GM19463 (cell line): ENCODE data around the gene RABAC1.
"Not testable (repeated sequence)": the region's sequence is repeated elsewhere in the genome, so short reads cannot be mapped to it uniquely, and the experiment has no call there.

Experiments used
- ATAC-seq: cut with Tn5 transposase; IDR thresholded peaks from one replicate; pipeline ENCODE4 v1.9.1; 2021; ENCODE audit warnings: mild to moderate bottlenecking, moderate library complexity; ENCODE audit not compliant: unreplicated experiment

Gene RABAC1

DNA sequence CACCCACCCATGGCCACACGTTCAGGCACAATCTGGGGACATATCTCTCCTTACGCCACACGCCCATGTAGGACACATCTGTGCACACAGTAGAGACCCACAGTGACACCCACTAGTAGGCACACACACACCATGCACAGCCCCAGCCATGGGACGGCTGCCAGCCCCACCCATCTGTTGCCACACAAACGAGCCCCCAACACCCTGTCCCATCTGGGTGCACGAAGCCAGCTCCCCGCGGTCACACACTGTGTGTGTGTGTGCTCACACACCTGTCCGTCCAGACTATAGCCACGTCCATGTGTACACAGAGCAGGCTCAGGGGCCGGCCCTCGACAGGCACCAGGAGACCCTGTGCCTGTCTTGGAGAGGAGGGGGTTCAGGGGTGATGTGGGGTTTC, 41.4 kb downstream of the RABAC1 start:
- ATAC-seq, result no peak

DNA sequence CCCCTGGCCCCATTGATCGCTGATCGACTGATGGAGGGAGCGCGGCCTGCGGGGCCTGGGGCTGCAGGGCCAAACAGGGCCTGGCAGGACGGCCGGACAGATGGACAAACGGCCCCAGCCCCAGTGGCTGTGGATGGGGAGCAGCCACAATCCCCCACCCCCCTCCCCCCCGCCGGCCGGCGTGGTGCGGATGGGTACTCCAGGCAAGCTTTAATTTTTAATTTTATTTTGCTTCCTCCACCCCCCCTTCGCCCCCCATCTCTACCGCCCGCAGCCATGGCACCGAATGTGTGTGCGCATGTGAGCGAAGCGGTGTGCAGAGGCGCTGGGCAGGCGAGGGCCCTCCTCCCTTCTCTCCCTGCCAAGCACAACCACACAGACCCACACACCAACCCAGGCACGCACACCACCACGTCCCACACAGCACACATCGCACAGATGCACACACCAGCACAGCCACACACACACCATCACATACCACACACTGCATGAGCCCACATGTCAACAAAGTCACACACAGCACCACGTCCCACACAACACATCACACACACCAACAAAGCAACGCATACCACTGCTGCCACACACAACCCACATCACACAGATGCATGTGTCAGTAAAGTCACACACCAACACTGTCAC, 43.2 kb downstream of the RABAC1 start:
- no peak for ATAC-seq

DNA sequence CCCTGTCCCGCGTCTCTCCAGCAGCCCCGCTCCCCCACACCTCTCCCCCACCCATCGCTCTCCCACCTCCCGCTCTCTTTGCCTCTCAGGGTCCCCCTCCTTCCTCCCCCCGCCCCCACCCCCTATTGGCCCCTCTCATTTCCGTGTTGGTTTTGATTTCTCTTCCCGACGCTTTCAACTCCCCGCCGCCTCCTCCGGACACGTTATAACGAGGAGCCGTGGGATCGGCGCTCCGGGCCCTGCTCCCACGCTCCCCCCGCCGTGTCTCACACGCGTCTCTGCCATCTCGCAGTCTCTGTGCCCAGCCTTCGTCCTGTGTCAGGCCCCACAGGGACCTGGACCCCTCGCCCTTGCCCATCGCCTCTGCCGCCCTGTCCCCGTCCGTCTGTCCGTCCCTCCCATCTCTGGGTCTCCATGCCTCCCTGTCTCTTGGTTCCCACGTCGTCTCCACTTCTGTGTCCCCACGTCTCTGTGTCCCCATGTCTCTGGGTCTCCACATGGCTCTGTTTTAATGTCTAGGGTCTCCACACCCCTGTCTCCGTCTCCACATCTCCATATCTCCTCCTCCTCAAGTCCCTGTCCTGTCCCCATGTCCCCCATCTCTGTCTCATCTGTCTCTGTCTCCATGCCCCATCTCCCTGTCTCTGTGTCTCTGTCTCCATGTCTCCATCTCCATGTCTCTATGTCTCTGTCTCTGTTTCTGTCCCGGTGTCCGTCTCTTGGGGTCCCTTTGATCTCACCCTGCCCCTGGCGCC, 43.9 kb downstream of the RABAC1 start:
- no peak for ATAC-seq

DNA sequence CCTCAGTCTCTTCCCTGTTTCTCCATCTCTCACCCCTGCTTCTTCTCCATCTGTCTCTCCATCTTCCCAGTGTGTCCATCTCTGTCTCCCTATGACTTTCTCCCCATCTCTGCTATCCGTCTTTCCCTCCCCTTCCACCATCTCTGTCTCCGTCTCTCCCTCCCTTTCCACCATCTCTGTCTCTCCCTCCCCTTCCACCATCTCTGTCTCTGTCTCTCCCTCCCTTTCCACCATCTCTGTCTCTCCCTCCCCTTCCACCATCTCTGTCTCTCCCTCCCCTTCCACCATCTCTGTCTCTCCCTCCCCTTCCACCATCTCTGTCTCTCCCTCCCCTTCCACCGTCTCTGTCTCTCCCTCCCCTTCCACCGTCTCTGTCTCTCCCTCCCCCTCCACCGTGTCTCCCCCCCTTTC, 44.7 kb downstream of the RABAC1 start:
- ATAC-seq, result not testable (repeated sequence)

DNA sequence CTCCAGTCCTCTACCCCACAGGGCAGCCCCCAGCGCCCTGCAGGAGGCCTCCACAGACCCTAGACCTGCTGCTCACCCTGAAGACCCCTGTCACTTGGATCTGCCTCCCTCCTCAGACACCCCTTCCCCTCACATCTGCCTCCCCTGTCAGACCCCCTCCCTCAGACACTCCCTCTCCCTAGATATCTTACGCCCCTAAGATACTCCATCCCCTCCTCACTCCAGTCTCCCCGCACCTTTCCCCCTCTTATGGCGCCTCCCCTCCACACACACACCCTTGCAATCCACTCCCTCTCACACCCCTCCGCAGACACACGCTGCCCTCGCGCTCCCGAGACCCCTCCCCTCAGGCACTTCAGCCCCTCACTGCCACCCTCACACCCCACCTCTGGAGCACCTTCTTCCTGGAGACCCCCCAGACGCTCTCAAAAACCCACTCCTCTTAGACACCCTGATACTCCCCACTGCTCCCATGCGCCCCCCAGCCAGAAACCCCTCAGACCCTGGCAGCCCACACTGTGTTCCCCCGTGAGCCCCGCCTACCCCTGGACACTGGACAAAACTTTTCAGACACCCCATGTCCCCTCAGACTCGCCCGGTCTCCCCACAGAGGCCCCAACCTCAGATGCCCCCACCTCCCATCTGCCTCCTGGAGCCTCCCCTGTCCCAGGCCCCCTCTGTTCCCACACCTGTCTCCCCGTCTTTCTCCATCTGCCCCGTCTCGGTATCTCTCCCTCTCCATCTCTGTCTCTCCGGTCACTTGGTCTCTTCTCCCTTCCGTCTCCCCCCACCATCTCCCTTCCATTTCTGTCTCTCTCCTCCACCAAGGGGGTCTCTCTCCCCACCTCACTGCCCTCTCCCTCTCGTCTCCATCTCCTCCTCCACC, 45.3 kb downstream of the RABAC1 start:
- no peak for ATAC-seq

DNA sequence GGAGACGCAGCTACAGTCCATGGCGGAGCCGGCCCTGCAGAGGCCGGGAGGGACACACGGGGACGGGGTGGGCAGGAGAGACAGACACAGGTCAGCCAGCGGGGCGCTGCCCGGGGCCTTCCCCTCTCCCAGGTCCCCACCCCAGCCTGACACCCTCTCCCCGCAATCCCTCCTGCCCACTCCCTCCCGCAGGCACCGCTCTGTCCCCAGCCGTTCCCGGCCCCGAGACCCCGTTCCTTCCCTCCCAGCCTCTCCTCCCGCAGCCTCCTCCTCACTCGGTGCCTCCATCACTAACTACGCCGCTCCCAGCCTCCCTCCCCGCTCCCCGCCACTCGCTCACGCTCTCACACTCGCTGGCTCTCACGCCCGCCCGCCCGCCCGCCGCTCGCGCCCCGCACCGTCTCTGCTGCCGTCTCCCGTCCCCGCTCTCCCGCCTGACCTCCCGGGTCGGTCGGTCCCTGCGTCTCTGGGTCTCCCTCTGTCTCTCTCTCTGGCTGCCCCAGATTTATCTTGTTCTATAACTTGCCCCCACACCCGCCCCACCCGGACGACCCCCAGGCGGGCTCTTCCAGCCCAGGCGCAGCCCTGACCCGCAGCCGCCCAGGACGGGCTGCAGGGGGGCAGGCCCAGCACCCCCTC, 46.1 kb downstream of the RABAC1 start:
- ATAC-seq, result no peak

DNA sequence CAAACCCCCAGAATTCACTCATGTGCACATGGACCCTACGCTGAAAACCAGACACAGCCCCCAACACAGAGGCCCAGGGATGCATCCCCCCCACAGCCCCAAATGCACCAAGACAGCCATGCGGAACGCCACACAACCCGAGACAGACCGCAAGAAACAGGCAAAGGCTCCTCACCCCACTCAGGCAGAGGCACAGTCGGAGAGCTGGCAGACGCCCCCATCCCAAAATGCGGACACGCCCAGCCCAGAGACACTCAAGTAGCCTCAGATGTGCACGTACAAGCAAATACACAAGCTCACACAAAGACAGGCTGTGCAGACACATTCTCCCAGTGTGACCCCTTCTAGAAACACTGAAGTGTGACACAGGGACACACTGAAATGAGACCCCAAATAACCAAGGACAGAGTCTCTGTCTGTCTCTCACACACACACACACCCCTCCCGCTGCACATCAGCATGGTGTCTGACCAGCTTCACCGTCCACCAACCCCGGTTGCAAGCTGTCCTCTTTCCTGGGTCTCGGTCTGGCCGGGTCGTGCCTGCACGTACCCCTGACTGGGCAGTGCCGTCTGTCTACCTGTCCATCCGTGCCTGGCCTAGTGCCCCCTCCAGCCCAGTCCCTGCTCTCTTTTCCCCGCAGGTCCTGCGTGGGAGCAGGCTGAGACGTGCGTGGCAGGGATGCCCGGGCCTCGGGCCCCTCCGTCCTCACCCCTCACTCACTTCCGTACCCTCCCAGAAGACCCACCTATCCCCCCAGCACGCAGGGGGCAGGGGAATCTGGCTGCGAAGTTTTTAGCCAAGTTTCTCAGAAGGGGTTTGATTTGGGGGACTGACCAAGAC, 47.0 kb downstream of the RABAC1 start:
- no peak for ATAC-seq

DNA sequence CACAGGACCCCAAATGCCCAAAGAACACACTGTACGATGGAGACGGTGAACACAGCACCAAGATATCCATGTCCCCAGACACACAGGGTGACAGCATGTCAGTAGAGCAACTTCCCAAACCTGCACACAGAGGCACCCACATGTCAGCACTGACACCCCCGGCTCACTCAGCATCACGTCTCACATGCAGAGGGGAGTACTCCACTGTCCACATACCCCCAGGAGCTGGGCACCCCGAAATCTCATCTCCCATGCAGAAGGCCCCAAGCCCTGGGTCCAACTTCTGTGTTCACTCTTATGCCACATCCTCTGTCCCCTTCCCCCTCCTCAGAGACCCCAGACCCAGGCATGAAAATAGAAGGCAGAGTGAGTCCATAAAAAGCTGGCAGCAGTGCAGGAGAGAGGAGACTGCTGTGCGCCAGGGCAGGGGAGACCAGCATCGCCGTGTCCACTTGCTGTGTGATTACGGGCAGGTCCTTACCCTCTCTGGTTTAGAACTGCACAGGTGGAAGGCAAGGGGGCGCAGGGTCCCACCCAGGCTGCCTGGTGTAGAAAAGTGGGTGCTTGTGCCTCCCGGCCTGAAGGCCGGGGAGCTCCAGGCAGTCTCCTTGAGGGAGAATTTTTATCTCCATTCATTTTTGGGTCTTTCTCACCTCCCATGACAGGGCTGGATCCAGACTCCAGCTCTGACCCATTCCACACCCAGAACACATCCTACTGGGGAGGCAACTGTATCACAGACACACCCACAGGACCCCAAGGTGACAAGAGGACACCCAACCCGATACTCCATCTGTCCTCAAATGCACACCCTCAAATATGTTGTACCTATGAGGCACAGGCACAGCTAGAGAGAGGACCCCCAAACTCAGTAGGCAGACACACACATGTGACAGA, 47.9 kb downstream of the RABAC1 start:
- ATAC-seq, result no peak

DNA sequence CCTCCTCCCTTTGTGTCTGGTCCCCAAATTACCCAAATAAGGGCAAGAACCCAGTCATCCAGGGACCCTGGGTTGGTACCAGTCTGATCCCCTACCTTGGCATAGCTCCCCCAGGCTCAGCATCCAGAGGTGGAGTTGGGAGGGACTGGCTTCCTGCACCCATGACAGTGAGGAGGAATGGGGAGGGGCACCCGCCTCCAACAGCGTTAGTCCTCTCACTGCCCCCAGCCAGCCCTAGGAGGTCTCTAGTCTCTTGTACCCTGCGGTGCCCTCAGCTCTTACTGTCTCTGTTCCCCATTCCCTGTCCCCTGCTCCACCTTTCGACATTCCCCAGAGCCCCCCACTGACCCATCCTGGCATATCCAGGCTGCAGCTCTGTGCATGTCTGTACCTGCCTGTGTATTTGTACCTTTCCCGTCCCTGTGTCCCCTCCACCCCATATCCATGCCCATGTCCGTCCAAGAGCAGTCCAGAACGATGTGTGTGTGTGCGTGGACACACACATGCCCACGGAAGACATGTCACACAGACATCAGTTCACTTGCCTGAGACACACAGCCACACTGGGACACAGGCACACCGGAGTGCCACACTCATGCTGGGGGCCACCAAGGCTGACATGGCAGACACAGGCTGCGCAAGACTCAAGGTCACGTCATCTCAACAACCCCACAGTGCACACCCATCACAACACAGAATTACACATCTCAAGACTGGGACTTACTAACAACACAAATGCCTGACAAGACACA, 48.7 kb downstream of the RABAC1 start:
- ATAC-seq, result no peak

DNA sequence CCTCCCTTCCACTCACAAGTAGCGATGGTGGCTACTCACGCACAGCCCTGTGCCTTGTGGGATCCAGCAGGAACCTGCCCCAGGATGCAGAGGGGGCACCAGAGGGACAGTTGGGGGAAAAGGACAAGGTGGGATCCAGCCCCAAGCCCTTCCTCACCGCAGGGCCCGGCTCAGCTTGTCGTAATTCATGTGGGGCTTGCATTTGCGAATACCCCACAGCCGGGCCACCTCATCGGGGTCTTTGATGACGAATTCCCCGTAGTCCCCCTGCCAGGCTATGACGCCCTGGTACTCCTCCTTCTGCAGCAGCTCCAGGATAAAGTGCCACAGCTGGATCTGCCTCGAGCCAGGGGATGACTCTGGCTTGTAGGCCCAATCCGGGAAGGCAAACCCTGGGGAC, 49.4 kb downstream of the RABAC1 start:
- ATAC-seq, result no peak

DNA sequence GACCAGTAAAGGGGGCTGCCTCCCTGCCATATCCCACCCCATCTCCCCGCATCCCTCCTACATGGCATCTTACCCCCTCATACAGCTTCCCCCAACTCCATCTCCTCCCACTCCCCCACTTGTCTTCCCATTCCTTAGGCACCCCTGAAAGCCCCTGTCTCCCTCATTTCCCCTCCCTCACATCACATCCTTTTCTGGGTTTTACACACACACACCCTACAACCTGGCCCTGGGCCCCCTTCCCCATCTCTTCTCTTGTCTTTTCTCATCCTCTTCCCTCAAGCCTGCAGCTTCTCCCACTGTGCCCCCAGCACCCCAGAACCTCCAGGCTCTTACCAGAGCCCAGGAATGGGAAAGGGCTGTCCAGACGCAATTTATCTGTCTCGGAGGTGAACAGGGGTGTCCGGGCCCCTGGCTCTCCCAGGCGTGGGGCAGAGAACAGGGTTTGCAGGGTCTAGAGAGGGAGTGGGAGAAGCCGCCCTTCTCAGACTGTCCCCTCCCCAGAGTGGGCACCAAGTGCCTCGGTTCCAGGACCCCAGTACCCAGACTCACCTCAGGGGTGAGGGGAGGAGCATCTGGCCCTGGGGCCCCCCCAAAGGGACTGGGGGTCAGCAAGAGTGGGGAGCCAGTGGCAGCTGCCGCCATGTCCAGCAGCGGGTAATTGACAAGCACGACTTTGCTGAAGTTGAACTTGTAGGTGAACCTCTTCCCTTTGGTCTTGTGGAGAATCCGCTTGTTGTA, 50.2 kb downstream of the RABAC1 start:
- ATAC-seq, result no peak

DNA sequence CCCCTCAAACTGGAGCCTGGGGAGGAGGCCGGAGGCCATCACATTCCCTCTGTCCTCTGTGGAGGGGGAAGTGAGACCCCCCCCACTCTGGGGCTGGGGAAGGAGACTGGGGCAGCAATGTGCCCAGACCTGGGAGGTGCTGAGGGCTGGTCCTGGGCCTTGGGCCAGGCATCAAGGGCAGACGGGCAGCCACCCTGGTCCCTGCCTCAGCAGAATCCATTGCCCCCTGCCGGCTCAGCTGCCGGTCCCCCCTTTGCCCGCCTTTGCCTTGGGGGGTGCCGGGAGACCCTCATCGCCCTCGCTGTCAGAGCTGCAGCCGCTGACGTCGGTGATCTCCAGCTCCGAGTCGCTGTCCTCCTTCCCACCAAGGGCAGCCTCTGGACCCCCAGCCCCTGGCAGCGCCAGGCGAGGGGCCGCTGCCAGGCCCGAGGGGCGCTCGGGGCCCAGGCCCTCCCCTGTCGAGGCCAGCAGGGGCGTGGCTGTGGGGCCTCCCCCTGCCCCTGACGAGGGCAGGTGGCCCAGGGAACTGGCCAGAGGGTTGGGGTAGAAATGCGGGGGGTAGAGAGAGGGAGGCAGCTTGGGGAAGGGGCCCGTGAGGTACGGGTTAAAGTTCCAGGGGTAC, 51.0 kb downstream of the RABAC1 start:
- no peak for ATAC-seq

DNA sequence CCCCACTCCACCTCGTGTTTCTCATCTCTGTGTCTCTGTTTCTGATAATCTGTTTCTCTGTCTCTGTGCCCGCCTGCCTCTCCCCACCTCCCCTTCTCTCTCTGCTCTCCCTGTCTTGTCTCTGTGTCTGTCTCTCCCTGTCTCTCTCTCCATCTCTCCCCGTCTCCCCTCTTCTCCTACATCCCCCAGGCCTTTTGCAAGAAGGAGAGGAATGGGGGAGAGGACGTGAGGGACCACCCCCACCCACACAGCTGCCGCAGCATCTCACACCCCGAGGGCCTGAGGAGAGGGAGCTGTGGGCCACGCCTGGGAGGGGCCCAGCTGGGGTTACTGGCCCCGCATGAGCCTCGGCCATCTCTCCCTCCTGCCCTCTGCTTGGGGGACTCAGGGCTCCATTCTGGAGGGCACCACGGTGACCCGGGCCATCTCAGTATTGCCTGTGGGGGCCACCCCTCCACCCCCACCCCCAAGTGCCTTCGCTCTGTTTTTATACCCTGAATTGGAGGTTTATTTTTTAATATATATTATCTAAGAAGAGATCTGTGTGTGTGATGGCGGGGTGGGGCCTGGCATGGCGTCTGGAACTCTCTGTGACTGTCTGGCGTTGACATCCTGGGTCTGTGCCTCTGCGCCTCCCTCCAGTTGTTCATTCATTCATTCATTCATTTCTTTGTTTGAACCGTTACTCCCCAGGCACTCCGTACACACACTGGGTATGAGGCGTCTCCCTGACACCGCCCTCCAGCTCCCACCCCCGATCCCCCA, 52.0 kb downstream of the RABAC1 start:
- ATAC-seq, result no peak
